Endodermal cell (in vitro differentiated cells): ENCODE measurements around the gene ZNF621. TPM values are rescaled to one million over a fixed set of nuclear protein-coding genes. Genes with fewer than 3 reads are reported as not detected.

Source experiments
- DNase-seq: peaks from one replicate; pipeline ENCODE4 v3.0.0-alpha.2; 2017
- H3K27ac ChIP-seq: 2 replicates; pipeline ENCODE4 v1.5.1; 2013; ENCODE audit warnings: mild to moderate bottlenecking, low read depth, low read length, moderate library complexity
- H3K27me3 ChIP-seq: 2 replicates; pipeline ENCODE4 v1.6.1; 2013; ENCODE audit warnings: mild to moderate bottlenecking, low read length, moderate library complexity; ENCODE audit not compliant: insufficient read depth, control insufficient read depth, poor library complexity, severe bottlenecking
- H3K36me3 ChIP-seq: 2 replicates; pipeline ENCODE4 v1.7.0; 2013; ENCODE audit warnings: mild to moderate bottlenecking, low read length, moderate library complexity; ENCODE audit not compliant: control insufficient read depth, insufficient read depth
- H3K4me1 ChIP-seq: one replicate; pipeline ENCODE4 v1.7.0; 2013; ENCODE audit warnings: low read length; ENCODE audit not compliant: control insufficient read depth, insufficient read depth
- H3K4me3 ChIP-seq: 2 replicates; pipeline ENCODE4 v1.5.1; 2013; ENCODE audit warnings: mild to moderate bottlenecking, low read length, moderate library complexity
- H3K9ac ChIP-seq: 2 replicates; pipeline ENCODE4 v1.6.1; 2013; ENCODE audit warnings: mild to moderate bottlenecking, low read length, moderate library complexity; ENCODE audit not compliant: poor library complexity, severe bottlenecking; ENCODE audit errors: extremely low read depth
- H3K9me3 ChIP-seq: 2 replicates; pipeline ENCODE4 v1.6.1; 2013; ENCODE audit warnings: mild to moderate bottlenecking, low read length, moderate library complexity; ENCODE audit not compliant: control insufficient read depth
- H3K27ac Mint-ChIP-seq: 2 replicates; pipeline ENCODE4 v1.8.0; 2020; ENCODE audit warnings: mixed read lengths
- H3K27me3 Mint-ChIP-seq: 2 replicates; pipeline ENCODE4 v1.8.0; 2021; ENCODE audit warnings: mild to moderate bottlenecking, mixed read lengths; ENCODE audit not compliant: insufficient read depth
- H3K36me3 Mint-ChIP-seq: 2 replicates; pipeline ENCODE4 v1.8.0; 2020; ENCODE audit warnings: low read depth, mixed read lengths
- H3K4me1 Mint-ChIP-seq: 2 replicates; pipeline ENCODE4 v1.8.0; 2020; ENCODE audit warnings: mixed read lengths
- H3K4me3 Mint-ChIP-seq: 2 replicates; pipeline ENCODE4 v1.8.0; 2020; ENCODE audit warnings: mild to moderate bottlenecking, moderate library complexity, mixed read lengths
- H3K9me3 Mint-ChIP-seq: 2 replicates; pipeline ENCODE4 v1.8.0; 2020; ENCODE audit warnings: mild to moderate bottlenecking, mixed read lengths
- CTCF ChIP-seq: fragments of 200-600 bp; sonication (generic); conservative IDR thresholded peaks from 2 replicates; pipeline ENCODE4 v1.5.0; 2021; ENCODE audit warnings: antibody characterized with exemption, mild to moderate bottlenecking
- WGBS, 2 experiments: methylation state at CpG; one replicate each; pipeline versions ENCODE4 v1.1.5 to v1.1.7; 2013; ENCODE audit warnings: missing lambda C conversion rate in 2 of 2, mixed read lengths in 1 of 2; ENCODE audit not compliant: insufficient coverage in 1 of 2, insufficient read length in 1 of 2; 5-methylcytosine and 5-hydroxymethylcytosine counted together
- total RNA-seq, 2 donors: library from RNA; stranded (reverse); fragmentation: NEBNext Ultra II Directional in 1 of 2; extraction: Animal tissue kit (Norgen Biotek cat#: 25700) in 1 of 2; gene quantifications; 2 replicates in 1 of 2; 3 replicates in 1 of 2; pipeline ENCODE4 v1.2.1, GENCODE V29; 2021

Gene ZNF621
- total RNA-seq, 2 donors from 2014 or later = 21.3 to 32.1 TPM

- no peaks in the 10 kb centered on the region for H3K27me3 ChIP-seq
- whole genome bisulfite sequencing, 2 experiments = 100% methylated on average over 1 of the region's 1 CpG; no CpG with 5 or more reads in 1 of the 2 experiments
- H3K9me3 ChIP-seq = peaks cover 5% of the 10 kb centered on the region
- H3K4me1 ChIP-seq = no peaks in the 10 kb centered on the region
- DNase-seq = no peak
- H3K4me3 ChIP-seq = no peak overlapping the region
- peaks cover 4% of the 10 kb centered on the region for H3K4me1 Mint-ChIP-seq
- H3K27me3 Mint-ChIP-seq = no peaks in the 10 kb centered on the region
- peaks cover 8% of the 10 kb centered on the region for H3K9me3 Mint-ChIP-seq
- H3K27ac Mint-ChIP-seq = no peak overlapping the region
- no peak for TF ChIP-seq CTCF
- H3K36me3 ChIP-seq = peaks cover 32% of the 10 kb centered on the region
- no peak overlapping the region for H3K4me3 Mint-ChIP-seq
- no peak overlapping the region for H3K9ac ChIP-seq
- H3K27ac ChIP-seq = no peak overlapping the region
- H3K36me3 Mint-ChIP-seq = peaks cover 69% of the 10 kb centered on the region
Measured at GRCh38 chr3:40511031-40511718, 13.6 kb upstream of the ZNF621 start.

- no peaks in the 10 kb centered on the region for H3K27me3 Mint-ChIP-seq
- Histone ChIP-seq H3K36me3 (peaks cover 22% of the 10 kb centered on the region), H3K9me3 (no peaks in the 10 kb centered on the region), H3K27me3 (no peaks in the 10 kb centered on the region), H3K9ac (no peak overlapping the region), H3K4me1 (no peaks in the 10 kb centered on the region), H3K4me3 (no peak overlapping the region), H3K27ac (no peak overlapping the region)
- DNase-seq = no peak
- no peak for TF ChIP-seq CTCF
- 92 to 100% methylated on average over 3 to 5 of the region's 5 CpGs for WGBS, 2 experiments
- no peaks in the 10 kb centered on the region for H3K9me3 Mint-ChIP-seq
- no peak overlapping the region for H3K4me3 Mint-ChIP-seq
- no peak overlapping the region for H3K27ac Mint-ChIP-seq
- peaks cover 47% of the 10 kb centered on the region for H3K36me3 Mint-ChIP-seq
- H3K4me1 Mint-ChIP-seq = no peaks in the 10 kb centered on the region
Measured at GRCh38 chr3:40516201-40516600, 8.6 kb upstream of the ZNF621 start.

GRCh38 chr3:40518067-40518466, 6.7 kb upstream of the ZNF621 start:
- Histone ChIP-seq H3K27ac (no peak overlapping the region), H3K4me1 (no peaks in the 10 kb centered on the region), H3K27me3 (no peaks in the 10 kb centered on the region), H3K9me3 (no peaks in the 10 kb centered on the region), H3K36me3 (peaks cover 18% of the 10 kb centered on the region), H3K4me3 (no peak overlapping the region), H3K9ac (no peak overlapping the region)
- Mint-ChIP-seq H3K27me3 (no peaks in the 10 kb centered on the region), H3K36me3 (peaks cover 31% of the 10 kb centered on the region), H3K9me3 (no peaks in the 10 kb centered on the region), H3K4me3 (no peak overlapping the region), H3K4me1 (no peaks in the 10 kb centered on the region), H3K27ac (no peak overlapping the region)
- DNase-seq = no peak
- WGBS, 2 experiments = 88% methylated on average over 1 of the region's 1 CpG; no CpG with 5 or more reads in 1 of the 2 experiments
- TF ChIP-seq CTCF = no peak
